SU-DHL-6 (cell line): ENCODE data around the gene MBNL1.

Source experiments
- CTCF ChIP-seq: fragments of 200-600 bp; sonication (generic); IDR thresholded peaks from one replicate; pipeline ENCODE4 v1.5.1; 2017; ENCODE audit warnings: antibody characterized with exemption, mild to moderate bottlenecking, low read length, moderate library complexity; ENCODE audit not compliant: insufficient read depth, poor library complexity, severe bottlenecking
- EZH2phosphoT487 ChIP-seq: fragments of 200-600 bp; sonication (generic), shearing (Covaris generic); conservative IDR thresholded peaks from 2 replicates; pipeline ENCODE4 v1.6.1; 2018; ENCODE audit warnings: mild to moderate bottlenecking, antibody characterized with exemption, low read length, moderate library complexity, mixed read lengths

- TF ChIP-seq CTCF (no peak), EZH2phosphoT487 (no peak)
Measured at GRCh38 chr3:152391671-152392070, 122.9 kb downstream of the MBNL1 start.
